ENCODE results near the gene MCTP1.
"Not testable (repeated sequence)": the region's sequence is repeated elsewhere in the genome, so short reads cannot be mapped to it uniquely, and the experiment has no call there.

MCTP1 gene

GRCh38 chr5:95178046-95178651, 106.7 kb downstream of the MCTP1 start:
- no peak for FAIRE-seq

DNA sequence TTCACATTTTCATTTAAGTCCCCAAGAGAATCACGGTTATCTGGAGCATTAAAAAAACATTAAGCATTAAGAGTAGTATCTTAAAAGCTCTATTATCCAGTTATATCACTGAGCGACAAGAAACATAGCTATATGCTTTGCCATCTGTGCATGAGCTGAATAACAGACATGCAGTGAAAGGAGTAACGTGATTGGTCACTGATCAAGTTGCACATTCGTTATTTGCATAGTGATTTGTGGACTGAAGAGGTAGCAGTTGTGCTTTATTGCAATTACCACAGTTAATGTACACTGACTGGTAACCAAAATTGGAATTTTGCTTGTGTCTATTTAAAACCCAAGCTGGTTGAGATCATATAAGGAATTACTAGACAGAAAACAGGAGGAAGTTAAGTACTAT, 107.4 kb downstream of the MCTP1 start:
- no peak for FAIRE-seq

DNA sequence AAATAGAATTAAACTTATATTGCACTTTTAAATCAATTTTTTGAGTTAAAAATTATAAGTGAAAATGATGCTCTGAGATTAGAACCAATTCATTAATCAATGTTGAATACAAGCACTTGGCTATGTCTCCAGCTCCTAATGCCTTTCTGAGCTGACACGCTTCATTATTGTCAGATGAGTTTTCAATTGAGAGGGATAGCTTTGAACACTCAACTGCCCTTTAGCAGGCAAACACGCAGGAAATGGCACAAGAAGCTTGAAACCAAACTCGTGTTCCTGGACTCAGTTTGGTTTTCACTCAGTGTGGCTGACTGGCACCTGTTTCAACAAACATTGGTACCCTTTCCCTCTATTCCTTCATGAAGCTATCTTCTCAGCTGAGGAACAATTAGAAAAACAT, 109.8 kb downstream of the MCTP1 start:
- no peak for FAIRE-seq

DNA sequence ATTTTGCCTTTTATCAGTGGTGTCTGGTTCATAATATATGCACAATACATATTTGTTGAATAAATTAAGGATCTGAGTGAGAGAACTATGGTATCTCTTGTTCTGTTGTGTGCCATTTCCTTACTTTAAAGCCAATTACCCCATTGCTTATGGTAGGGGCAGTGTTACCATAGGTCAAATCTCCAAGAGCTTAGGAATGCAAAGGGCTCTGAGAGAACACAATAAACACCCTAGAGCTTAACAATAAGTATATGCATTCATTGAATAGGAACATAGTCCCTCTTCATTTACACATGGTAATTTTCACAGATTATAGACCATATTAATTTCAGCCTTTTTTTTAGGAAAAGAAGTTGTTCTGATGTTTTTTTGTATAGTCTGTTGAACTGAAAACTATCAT, 112.2 kb downstream of the MCTP1 start:
- FAIRE-seq = no peak

- no peak for FAIRE-seq
Observed at GRCh38 chr5:95164861-95165260, 120.0 kb downstream of the MCTP1 start.

- no peak for FAIRE-seq
Observed at GRCh38 chr5:95163079-95163478, 121.8 kb downstream of the MCTP1 start.

GRCh38 chr5:95162231-95162992, 122.5 kb downstream of the MCTP1 start:
- no peak for FAIRE-seq

- no peak for FAIRE-seq
Observed at GRCh38 chr5:95159603-95160002, 125.3 kb downstream of the MCTP1 start.

DNA sequence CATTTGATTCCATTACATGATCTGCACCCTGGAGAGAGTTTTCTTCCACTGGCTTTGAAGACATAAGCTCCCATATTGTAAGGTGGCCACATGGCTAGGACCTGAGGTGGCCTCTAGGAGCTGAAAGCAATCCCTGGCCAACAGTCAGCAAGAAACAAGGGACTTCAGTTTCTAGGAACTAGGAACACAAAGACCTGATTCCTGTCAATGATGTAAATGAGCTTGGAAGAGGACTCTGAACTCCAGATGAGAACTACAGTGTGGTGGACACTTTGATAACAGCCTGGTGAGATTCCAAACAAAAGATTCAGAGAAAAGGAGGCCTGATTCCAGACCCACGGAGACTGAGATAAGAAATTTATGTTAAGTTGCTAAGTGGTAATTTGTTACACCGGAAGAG, 129.0 kb downstream of the MCTP1 start:
- FAIRE-seq = no peak

GRCh38 chr5:95153511-95153910, 131.4 kb downstream of the MCTP1 start:
- no peak for FAIRE-seq

GRCh38 chr5:95152535-95152934, 132.4 kb downstream of the MCTP1 start:
- no peak for FAIRE-seq

DNA sequence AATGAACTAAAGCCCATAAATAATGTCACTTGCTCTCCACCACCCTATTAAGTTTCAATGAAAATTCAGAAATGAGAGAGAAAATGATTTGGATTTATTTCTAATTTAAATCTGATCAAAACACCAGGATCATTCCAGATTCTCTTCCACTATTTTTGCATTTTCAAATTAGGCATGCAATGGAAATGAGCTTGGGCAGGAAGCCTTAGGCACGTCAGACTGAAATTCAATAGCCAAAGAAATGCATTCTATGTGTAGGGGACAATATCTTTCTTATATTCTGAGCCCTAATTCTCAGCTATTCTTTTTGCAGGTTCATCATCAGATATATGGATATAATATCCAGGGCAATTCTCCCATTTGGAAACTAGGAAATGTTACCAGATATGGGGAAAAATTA, 132.8 kb downstream of the MCTP1 start:
- no peak for FAIRE-seq

DNA sequence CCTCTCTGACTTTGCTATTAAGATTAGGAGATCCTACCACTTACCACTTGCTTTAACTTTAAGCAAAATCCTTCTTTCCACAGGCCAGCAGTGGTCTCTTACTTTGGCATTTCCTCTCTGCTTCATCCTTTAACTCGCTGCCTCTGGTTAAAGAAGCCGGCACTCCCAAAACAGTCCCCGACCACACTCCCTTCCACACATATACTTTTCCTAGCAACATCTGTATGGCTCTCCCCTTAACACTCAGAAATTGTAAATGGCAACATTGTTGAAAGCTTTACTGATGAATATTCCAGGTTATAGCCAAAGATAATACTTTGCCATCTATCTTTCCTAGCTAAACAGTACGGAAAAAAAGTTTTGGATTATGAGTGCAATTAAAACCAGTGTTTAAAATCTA, 133.2 kb downstream of the MCTP1 start:
- FAIRE-seq = no peak

GRCh38 chr5:95149387-95149786, 135.5 kb downstream of the MCTP1 start:
- FAIRE-seq = no peak

DNA sequence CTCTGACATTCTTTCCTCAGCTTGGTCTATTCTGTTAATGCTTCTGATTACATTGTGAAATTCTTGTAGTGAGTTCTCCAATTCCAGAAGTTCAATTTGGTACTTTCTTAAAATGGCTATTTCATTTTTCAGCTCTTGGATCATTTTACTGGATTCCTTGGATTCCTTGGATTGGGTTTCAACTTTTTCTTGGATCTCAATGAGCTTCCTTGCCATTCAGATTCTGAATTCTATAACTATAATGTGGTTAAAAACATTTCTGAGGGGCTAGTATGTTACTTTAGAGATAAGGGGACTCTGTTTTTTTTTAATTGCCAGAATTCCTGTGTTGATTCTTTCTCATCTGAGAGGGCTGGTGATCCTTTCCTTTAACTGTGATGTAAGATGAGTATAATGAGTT, 136.4 kb downstream of the MCTP1 start:
- FAIRE-seq = no peak

DNA sequence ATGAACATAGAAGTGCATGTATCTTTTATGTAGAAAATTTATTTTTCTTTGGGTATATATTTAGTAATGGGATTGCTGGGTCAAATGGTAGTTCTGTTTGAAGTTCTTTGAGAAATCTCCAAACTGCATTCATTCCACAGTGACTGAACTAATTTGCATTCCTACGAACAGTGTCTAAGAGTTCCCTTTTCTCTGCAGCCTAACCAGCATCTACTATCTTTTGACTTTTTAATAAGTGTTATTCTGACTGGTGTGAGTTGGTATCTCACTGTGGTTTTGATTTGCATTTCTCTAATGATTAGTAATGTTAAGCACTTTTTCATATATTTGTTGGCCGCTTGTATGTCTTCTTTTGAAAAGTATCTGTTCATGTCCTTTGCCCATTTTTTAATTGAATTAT, 141.0 kb downstream of the MCTP1 start:
- FAIRE-seq = not testable (repeated sequence)

DNA sequence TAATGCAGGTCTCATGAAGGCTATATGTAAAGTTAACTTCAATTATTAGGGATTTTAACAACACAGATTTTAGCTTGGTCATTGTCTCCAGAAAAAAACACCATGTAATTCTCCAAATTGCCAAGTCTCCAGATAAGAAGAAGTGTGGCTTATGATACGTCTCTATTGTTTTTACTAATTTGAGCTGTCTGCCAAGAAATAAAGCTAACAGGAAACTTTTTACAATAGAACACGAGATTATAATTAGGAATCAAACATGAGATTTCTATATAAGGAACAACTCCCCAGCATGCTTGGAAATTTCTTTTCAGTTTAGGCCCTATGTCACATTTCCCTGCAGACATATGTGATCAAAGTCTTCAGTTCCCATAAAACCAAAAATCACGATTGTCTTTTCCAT, 142.7 kb downstream of the MCTP1 start:
- FAIRE-seq = no peak

- no peak for FAIRE-seq
Observed at GRCh38 chr5:95141141-95141540, 143.8 kb downstream of the MCTP1 start.

DNA sequence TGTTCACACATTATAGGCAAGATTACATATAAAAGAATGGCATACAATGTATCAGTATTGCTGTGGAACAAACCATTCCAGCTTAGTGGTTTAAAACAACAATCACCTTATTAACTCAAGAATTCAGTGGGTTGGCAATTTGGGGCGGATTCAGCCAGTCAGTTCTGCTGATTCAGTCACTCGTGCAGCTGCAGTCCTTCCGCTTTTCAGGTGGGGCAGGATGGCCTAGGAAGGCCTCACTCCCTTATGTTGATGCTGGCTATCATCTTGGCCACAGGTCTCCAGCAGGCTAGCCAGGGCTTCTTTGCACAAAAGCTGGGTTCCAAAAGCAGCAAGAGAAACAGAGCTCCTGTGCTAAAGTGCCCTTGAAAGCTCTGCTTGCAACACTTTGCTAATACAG, 150.6 kb downstream of the MCTP1 start:
- FAIRE-seq = no peak

DNA sequence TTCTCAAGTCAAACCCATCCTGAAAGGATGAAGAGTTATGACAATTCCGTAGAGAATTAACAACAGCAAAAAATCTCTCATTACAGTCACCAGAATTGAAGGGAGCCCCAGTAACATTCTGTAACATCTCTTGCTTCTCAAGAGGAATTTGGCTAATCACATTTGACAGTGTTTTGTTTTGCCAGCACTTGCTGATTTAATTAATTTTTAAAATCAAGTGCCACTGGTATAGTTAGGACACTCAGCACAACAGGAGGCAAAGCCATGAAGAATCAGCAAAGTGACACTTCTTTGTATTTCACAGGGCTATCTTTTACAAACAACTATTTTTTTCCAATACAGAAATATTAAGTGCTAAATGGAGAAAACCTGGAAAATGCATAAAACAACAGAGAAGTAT, 152.8 kb downstream of the MCTP1 start:
- no peak for FAIRE-seq

GRCh38 chr5:95130941-95131340, 154.0 kb downstream of the MCTP1 start:
- no peak for FAIRE-seq

DNA sequence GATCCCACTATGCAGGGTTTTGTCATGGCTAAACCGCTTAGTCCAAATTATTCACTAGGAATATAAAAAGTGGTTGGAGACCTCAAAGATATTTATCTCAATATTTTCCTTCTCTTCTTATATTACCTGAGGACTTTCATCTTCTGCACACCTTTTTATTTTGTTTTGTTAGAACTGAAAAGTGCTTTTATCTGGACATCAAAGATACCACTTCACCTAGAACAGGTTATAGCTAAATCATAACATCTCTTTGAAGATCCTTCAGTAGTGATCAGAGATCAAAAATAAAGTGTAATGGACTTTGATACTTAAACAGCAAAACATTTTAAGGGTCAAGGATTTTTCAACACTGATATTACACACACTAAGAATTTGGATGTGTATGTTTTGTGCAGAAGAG, 160.2 kb downstream of the MCTP1 start:
- no peak for FAIRE-seq

- no peak for FAIRE-seq
Observed at GRCh38 chr5:95124101-95124500, 160.8 kb downstream of the MCTP1 start.

DNA sequence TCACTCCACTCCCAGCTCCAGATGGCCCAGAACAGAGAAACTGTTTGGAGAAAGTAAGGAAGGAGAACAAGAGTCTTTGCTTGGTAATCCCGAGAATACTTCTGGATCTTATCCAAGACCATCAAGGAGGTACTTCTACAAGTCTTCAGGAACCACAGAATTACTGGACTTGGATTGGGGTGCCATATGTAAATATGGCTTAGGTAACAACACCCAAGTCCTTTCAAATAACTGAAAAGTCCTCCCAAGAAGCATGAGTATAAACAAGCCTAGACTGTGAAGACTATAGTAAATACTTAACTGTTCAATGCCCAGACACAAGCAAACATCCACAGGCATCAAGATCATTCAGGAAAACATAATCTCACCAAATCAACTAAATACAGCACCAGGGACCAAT, 170.0 kb downstream of the MCTP1 start:
- no peak for FAIRE-seq

GRCh38 chr5:95114305-95114704, 170.6 kb downstream of the MCTP1 start:
- FAIRE-seq = no peak

All from islet of Langerhans (tissue), 1 donor.